ENCODE results near the gene PNPO. TPM values are rescaled to one million over a fixed set of nuclear protein-coding genes. Genes with fewer than 3 reads are reported as not detected.

PNPO gene
- total RNA-seq, 1 experiment from 2014 or later = 88.0 TPM

GRCh38 chr17:47945080-47945479 is 3.7 kb downstream of the PNPO start:
- BruUV-seq (replicated peaks) = no TSS peak
- DNase-seq = no peak
- intact Hi-C loops (cut with micrococcal nuclease; ENCODE audit: unreplicated experiment) = loop anchor here (5.0 to 10.0 kb wide), 2 partner anchors 48 to 100 kb away; partner anchors contain the start of genes SCRN2 and SP2
- Mint-ChIP-seq H3K36me3 (ENCODE audit: insufficient read depth, unreplicated experiment) (peaks cover 57% of the 10 kb centered on the region), H3K4me1 (ENCODE audit: low read depth, unreplicated experiment) (peaks cover 75% of the 10 kb centered on the region), H3K9me3 (ENCODE audit: low read depth, unreplicated experiment) (peaks cover 4% of the 10 kb centered on the region), H3K27ac (ENCODE audit: unreplicated experiment) (no peak overlapping the region), H3K27me3 (ENCODE audit: unreplicated experiment) (no peaks in the 10 kb centered on the region), H3K4me3 (ENCODE audit: low read depth, unreplicated experiment) (no peak overlapping the region)
- TF ChIP-seq CTCF (IDR thresholded peaks at IDR 0.05; ENCODE audit: unreplicated experiment) = no peak
- CTCF ChIA-PET = interaction anchor here (0.5 to 2.3 kb wide), 3 partner anchors 15 to 54 kb away, joined by 3 to 10 read pairs (median 7); no protein-coding TSS in a partner anchor

- H3K4me3 Mint-ChIP-seq (ENCODE audit: low read depth, unreplicated experiment) = no peak overlapping the region
Measured at GRCh38 chr17:47945529-47946508, 4.4 kb downstream of the PNPO start.

GRCh38 chr17:47946516-47946915 is 5.1 kb downstream of the PNPO start:
- no peak overlapping the region for H3K27ac Mint-ChIP-seq (ENCODE audit: unreplicated experiment)

More at GRCh38 chr17:47945529-47946508, 4.4 kb downstream of the PNPO start:
- Mint-ChIP-seq H3K27ac (ENCODE audit: unreplicated experiment) (no peak overlapping the region), H3K36me3 (ENCODE audit: insufficient read depth, unreplicated experiment) (peaks cover 57% of the 10 kb centered on the region), H3K27me3 (ENCODE audit: unreplicated experiment) (no peaks in the 10 kb centered on the region), H3K9me3 (ENCODE audit: low read depth, unreplicated experiment) (peaks cover 3% of the 10 kb centered on the region), H3K4me1 (ENCODE audit: low read depth, unreplicated experiment) (peaks cover 75% of the 10 kb centered on the region)
- no TSS peak for BruUV-seq (replicated peaks)
- CTCF ChIA-PET = interaction anchor here (0.7 to 4.8 kb wide), 10 partner anchors 10 to 1215 kb away, joined by 3 to 43 read pairs (median 10); partner anchors contain the start of genes CDK5RAP3, LRRC46, MRPL10 and PRR15L
- DNase-seq = no peak
- no peak for TF ChIP-seq CTCF (IDR thresholded peaks at IDR 0.05; ENCODE audit: unreplicated experiment)
- intact Hi-C loops (cut with micrococcal nuclease; ENCODE audit: unreplicated experiment) = loop anchor here (5.0 to 10.0 kb wide), 2 partner anchors 49 to 101 kb away; partner anchors contain the start of genes SCRN2 and SP2

More at GRCh38 chr17:47946516-47946915, 5.1 kb downstream of the PNPO start:
- CTCF ChIA-PET = interaction anchor here (0.6 to 4.8 kb wide), 27 partner anchors 8 to 1214 kb away, joined by 3 to 43 read pairs (median 4); partner anchors contain the start of genes CDK5RAP3, LRRC46, MRPL10 and PRR15L
- DNase-seq = no peak
- H3K9me3 Mint-ChIP-seq (ENCODE audit: low read depth, unreplicated experiment) = no peaks in the 10 kb centered on the region
- H3K4me3 Mint-ChIP-seq (ENCODE audit: low read depth, unreplicated experiment) = no peak overlapping the region
- peaks cover 70% of the 10 kb centered on the region for H3K4me1 Mint-ChIP-seq (ENCODE audit: low read depth, unreplicated experiment)
- intact Hi-C loops (cut with micrococcal nuclease; ENCODE audit: unreplicated experiment) = loop anchor here (5.0 to 10.0 kb wide), 2 partner anchors 49 to 102 kb away; partner anchors contain the start of genes SCRN2 and SP2
- no TSS peak for BruUV-seq (replicated peaks)
- TF ChIP-seq CTCF (IDR thresholded peaks at IDR 0.05; ENCODE audit: unreplicated experiment) = no peak
- peaks cover 57% of the 10 kb centered on the region for H3K36me3 Mint-ChIP-seq (ENCODE audit: insufficient read depth, unreplicated experiment)
- H3K27me3 Mint-ChIP-seq (ENCODE audit: unreplicated experiment) = no peaks in the 10 kb centered on the region
